NCI-H2196 treated with DMSO at 0.1 percent for 48 hours (cell line): ENCODE measurements around the gene POMGNT2.

Source experiments
- DNase-seq: peaks from one replicate; lab custom pipeline; 2025; ENCODE audit not compliant: unreplicated experiment; lab: John Stamatoyannopoulos, UW

Gene POMGNT2

DNA sequence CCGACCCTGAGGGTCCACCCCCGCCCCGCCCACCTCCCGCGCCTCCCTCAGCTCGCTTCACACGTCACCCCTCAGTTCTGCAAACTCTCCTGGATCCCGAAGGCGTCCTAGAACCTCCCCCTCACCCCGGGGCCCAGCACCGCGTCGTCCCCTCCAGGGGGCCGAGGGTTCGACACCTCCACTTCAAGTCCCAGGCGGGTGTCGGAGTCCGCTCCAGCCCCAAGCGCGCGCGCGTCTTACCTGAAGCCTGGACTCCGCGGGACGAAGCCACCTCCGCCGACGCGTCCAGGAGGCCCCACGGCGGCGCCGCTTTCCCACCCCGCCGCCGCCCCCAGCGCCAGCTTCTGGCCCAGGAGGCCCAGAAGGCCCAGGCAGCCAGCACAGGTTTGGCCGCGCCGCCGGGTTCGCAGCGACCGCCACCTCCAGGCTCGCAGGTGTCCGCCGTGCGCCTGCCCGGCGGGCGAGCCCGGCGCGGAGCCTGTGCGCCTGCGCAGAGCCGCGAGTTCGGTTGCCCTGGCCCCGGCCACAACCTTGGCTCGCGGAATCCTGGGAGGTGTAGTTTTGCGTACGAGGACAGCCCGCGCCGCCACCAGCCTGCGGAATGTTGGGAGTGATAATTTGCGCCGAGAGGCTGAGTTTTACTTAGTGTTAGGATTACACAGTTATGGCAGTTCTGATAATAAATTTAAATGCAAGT, at the start of gene POMGNT2:
TSS of gene POMGNT2 (minus strand) at position 484 of the 697 bp plus-strand sequence. CDS start 24,648 bp downstream, outside the sequence.
- DNase-seq, result peak; percentile 43

DNA sequence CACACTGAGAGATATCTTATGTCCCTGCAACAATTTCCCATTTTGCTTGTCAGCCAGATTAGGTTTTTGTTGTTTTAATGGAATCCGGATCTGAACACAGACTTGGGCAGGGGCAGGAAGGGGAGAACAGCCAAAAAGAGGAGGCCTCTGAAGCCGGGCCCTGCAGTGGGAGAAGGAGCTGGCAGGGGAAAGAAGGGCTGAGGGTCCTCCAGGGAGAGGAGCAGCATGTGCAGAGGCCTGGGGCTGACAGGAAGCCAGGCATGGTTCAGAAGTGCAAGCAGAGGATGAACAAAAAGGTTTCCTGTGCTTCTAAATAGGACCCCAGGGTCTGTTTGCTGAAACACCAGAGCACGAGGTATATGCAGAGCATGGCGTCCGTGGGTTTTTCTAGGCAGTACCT, 49.1 kb upstream of the POMGNT2 start:
- no peak for DNase-seq

- DNase-seq, result no peak
Measured at GRCh38 chr3:43153216-43154083, 47.6 kb upstream of the POMGNT2 start.

- DNase-seq, result no peak
Measured at GRCh38 chr3:43152649-43153048, 46.8 kb upstream of the POMGNT2 start.

- no peak for DNase-seq
Measured at GRCh38 chr3:43148033-43148432, 42.2 kb upstream of the POMGNT2 start.

GRCh38 chr3:43146599-43146998, 40.7 kb upstream of the POMGNT2 start:
- no peak for DNase-seq

DNA sequence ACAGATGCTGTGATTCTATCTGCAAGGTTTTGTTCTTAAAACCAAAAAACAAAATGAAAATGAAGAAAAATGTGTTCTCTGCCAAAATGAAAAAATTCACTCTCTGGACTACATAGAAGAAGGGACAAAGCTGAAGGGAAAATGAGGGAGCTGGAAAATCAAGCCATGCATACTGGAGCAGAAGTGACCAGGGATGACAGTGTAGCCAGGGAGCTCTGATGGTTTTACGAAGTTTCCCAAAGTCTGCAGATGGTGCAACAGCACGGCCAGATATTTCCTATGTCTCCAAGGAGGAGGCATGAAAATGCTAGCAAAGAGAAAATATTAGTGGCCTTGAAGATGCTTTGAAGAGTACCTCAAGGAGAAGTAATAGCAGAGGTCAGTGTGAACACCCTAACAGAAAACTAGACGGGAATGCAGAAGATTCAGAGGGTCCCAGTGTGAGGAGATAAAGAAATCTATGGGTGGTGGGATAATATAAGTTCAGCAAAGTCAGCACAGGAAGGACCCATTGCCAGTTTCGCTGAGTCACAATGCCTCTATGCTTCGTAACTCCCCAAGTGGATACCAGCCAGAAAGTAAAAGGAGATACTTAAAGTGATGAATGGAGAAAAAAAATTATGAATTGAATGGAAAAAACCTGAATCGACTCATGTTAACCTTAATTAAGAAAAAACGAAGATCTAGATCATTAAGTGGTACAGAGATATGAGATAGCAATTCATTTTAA, 39.0 kb upstream of the POMGNT2 start:
- DNase-seq, result no peak

- no peak for DNase-seq
Measured at GRCh38 chr3:43142472-43142871, 36.6 kb upstream of the POMGNT2 start.

DNA sequence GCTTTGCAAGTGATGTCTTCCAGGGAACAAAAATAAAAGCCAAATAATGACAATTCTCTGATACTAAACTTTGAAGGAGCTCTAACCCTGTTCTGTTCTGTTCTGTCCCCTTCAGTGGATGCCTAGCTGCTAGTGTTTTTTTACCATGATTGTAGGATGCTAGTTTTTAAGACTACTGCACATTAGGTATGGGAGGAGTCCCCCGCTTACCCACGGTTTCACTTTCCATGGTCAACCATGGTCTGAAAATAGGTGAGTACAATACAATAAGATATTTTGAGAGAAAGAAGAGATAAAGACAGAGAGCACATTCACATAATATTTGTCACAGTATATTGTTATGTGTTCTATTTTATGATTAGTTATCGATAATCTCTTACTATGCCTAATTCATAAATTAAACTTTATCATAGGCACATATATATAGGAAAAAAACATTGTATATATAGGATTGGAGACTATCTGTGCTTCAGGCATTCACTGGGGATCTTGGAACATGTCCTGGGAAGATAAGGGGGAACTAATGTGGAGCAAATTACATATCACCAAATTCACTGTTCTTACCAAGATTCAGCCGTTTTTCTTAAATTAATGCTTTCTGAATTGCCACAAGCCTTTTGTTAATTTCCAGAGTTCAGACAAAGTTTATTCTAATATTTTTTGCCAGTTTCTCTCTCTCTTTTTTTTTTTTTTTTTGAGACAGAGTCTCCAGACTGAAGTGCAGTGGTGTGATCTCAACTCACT, 32.8 kb upstream of the POMGNT2 start:
- no peak for DNase-seq

DNA sequence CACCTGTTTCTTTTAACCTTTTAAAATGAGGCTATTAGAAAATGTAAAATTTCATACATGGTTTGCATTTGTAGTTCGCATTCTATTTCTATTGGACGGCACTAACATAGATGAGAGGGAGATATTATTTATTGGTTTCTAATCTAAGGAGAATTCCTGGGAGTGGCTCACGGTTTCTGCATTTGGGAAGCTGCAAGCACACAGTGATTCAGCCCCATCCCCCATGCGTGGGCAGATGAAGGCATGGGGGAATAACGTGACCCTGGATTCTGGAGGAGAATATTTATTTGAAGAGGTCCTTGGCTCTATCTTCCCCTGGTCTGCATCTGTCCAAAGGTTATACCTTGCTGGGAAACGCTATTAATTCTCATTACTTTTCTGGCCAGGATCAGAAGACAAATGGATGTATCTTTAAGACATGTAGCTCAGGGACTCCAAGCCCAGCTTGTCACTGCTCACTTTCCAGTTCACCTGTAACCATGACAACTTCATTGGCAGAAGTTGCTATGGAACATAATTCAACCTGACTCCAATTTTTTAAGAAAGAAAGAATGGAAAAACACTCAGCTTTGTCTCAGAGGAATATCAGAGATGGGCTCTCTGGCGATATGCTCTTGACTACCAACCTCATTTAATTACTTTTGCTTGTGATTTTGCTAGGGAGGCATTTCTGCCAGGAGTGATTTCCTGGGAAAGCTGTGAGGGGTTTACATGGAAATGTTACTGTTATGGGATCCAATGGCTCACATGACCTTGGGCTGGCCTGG, 27.2 kb upstream of the POMGNT2 start:
- no peak for DNase-seq

GRCh38 chr3:43132193-43132592, 26.3 kb upstream of the POMGNT2 start:
- DNase-seq, result no peak

- no peak for DNase-seq
Measured at GRCh38 chr3:43128464-43128863, 22.6 kb upstream of the POMGNT2 start.

DNA sequence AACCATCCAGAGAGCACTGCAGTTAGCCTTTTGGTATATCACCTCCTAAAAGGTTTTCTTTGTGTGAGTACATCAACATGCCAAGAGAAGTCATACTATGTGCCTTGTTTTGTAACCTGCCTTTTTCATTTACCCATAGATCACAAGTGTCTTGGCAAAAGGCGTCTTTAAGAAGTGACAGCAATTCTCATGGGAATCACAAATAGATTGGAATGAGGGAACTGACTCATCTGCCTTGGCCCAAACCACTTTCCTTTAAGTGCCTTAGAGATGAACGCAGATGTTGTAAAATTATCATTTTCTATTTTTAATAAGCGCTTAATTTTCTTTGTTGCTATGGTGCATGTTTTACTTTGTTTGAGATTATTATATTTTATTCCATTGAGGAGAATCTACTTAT, 20.7 kb upstream of the POMGNT2 start:
- no peak for DNase-seq

- no peak for DNase-seq
Measured at GRCh38 chr3:43123895-43124294, 18.0 kb upstream of the POMGNT2 start.

GRCh38 chr3:43120937-43121336, 15.1 kb upstream of the POMGNT2 start:
- DNase-seq, result no peak

DNA sequence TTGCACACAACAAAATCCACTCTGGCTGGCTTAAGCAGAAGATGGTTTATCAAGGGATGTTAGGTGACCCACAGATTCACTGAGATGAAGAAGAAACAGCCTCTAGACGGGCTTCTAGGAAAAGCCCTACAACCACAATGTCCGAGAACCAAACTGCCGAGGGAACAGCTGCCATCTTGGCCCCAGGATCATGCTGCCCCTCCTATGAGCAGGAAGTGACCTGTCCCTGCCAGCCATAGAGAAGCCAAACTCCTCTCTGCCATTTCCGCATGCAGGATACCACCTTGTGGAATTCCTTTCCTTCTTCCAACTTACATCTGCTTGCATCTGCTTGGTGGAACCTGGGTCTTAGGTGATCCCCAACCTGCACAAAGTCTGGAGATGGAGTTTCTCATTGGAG, 11.4 kb upstream of the POMGNT2 start:
- no peak for DNase-seq

- no peak for DNase-seq
Measured at GRCh38 chr3:43113671-43114070, 7.8 kb upstream of the POMGNT2 start.

- DNase-seq, result no peak
Measured at GRCh38 chr3:43106293-43106628, 382 bp upstream of the POMGNT2 start.

DNA sequence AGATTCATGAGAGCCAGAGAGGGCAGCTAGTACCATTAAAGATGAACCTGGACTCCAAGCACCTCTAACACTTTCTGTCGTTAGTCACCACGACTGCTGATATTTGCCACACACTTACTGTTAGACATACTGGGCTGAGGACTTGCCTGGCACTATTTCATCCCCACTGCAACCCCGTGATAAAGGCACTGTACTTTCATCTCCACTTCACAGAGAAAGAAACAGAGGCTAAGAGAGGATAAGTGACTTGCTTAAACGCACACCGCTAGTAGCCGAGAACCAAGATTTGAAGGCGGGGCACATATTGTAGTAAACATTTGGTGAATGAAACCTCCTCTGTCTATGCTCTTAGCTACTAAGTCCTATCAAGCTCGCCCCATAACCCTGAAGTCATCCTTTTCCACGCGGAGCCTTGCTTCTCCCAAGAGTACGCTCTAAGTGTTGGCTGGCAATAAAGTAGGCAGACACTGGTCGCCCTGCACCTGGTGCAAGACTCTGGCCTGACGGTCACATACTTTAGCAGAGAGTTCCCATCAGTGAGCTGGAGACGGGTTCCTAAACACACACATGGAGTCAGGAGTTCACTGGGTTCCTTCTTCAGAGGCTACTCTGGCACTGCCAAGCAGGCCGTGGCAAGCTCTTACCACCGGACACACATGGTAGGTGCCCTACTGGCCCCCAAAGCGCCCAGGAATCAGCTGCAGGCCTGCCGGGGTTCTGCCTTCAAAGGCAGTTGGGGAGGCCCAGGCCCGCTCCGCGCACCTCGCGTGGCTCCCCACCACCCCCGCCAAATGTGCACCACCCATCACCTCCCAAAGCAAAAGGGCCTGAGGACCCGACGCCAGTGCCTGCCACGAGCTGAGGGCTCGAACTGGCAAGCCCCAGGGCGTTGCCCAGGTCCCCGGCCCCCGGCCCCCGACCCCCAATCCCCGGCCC, 951 bp downstream of the POMGNT2 start:
- no peak for DNase-seq
